Prostate gland (tissue), 2 donors: ENCODE results near the gene NSF. TPM values are rescaled to one million over a fixed set of nuclear protein-coding genes. Genes with fewer than 3 reads are reported as not detected.

Experiments
- DNase-seq: peaks from one replicate; pipeline ENCODE4 v3.0.0-alpha.2; 2019; ENCODE audit warnings: low spot score
- H3K27ac ChIP-seq, 2 donors: fragments of 200-600 bp; sonication (generic); 2 replicates each; pipeline ENCODE4 v1.5.1; 2017 to 2019
- H3K27me3 ChIP-seq: fragments of 200-600 bp; sonication (generic); replicated peaks from 2 replicates; pipeline ENCODE4 v1.5.1; 2019; ENCODE audit not compliant: insufficient read depth
- H3K36me3 ChIP-seq, 2 donors: fragments of 200-600 bp; sonication (generic); 1 replicate in 1 of 2; 2 replicates in 1 of 2; pipeline versions ENCODE4 v1.5.1 to v1.8.1; 2017 to 2019
- H3K4me1 ChIP-seq: fragments of 200-600 bp; sonication (generic); replicated peaks from 2 replicates; pipeline ENCODE4 v1.5.1; 2019
- H3K4me3 ChIP-seq, 2 donors: fragments of 200-600 bp; sonication (generic); 2 replicates each; pipeline ENCODE4 v1.5.1; 2017 to 2019
- H3K9me3 ChIP-seq: fragments of 200-600 bp; sonication (generic); 2 replicates; pipeline ENCODE4 v1.5.1; 2017
- CTCF ChIP-seq, 4 experiments: fragments of 200-600 bp in 2 of 4; fragments of 450-650 bp in 2 of 4; sonication (generic) in 2 of 4; IDR thresholded peaks; 1 replicate in 3 of 4; 2 replicates in 1 of 4; pipeline ENCODE4 v1.5.1; 2016 to 2019; ENCODE audit warnings: antibody characterized with exemption in 4 of 4, mild to moderate bottlenecking in 2 of 4, moderate library complexity in 2 of 4
- POLR2A ChIP-seq: fragments of 450-650 bp; IDR thresholded peaks from one replicate; pipeline ENCODE4 v1.6.1; 2016; ENCODE audit warnings: antibody characterized with exemption, mild to moderate bottlenecking
- POLR2AphosphoS5 ChIP-seq: sonication (generic); formaldehyde crosslinking; IDR thresholded peaks from one replicate; pipeline ENCODE4 v1.6.1; 2017; ENCODE audit warnings: antibody characterized with exemption
- WGBS: methylation state at CpG from one replicate; pipeline ENCODE4 v1.1.5; 2018; 5-methylcytosine and 5-hydroxymethylcytosine counted together
- intact Hi-C: fragments of 100-400 bp; cut with DNase I; formaldehyde crosslinking; loops from one replicate; pipeline ENCODE4 v1.14.2; 2022
- total RNA-seq, 2 donors: library from RNA; depleted of rRNA; stranded (reverse); fragments of >200 nt; gene quantifications; one replicate each; pipeline ENCODE4 v1.1.0, GENCODE V29; 2016

Gene NSF
- total RNA-seq, 2 donors from 2014 or later = 24.7 to 48.1 TPM

GRCh38 chr17:46720408-46720807 is 129.9 kb downstream of the NSF start:
- no peak overlapping the region for H3K27ac ChIP-seq
- no peaks in the 10 kb centered on the region for H3K36me3 ChIP-seq
- H3K4me3 ChIP-seq = no peak overlapping the region
- no peaks in the 10 kb centered on the region for H3K9me3 ChIP-seq
- H3K27me3 ChIP-seq = no peaks in the 10 kb centered on the region
- WGBS = 12% methylated on average over 5 of the region's 5 CpGs
- TF ChIP-seq POLR2AphosphoS5 (no peak), CTCF (IDR thresholded peaks at IDR 0.05) (no peak), POLR2A (no peak)
- no peaks in the 10 kb centered on the region for H3K4me1 ChIP-seq
- DNase-seq = no peak
- intact Hi-C loops = loop anchor here (10.0 kb wide), 1 partner anchor 64 kb away; no protein-coding TSS in a partner anchor

- Histone ChIP-seq H3K9me3 (no peaks in the 10 kb centered on the region), H3K36me3 (no peaks in the 10 kb centered on the region), H3K4me3 (no peak overlapping the region), H3K27ac (no peak overlapping the region), H3K4me1 (no peaks in the 10 kb centered on the region), H3K27me3 (no peaks in the 10 kb centered on the region)
- intact Hi-C loops = loop anchor here (10.0 kb wide), 1 partner anchor 62 kb away; no protein-coding TSS in a partner anchor
- WGBS = 64% methylated on average over 7 of the region's 7 CpGs
- no peak for DNase-seq
- no peak for TF ChIP-seq POLR2A
- TF ChIP-seq CTCF (IDR thresholded peaks at IDR 0.05) = no peak
- no peak for TF ChIP-seq POLR2AphosphoS5
These were observed 132.3 kb downstream of the NSF start for GRCh38 chr17:46722662-46723285.

GRCh38 chr17:46726206-46726605 is 135.7 kb downstream of the NSF start:
- no peak for DNase-seq
- intact Hi-C loops = loop anchor here (10.0 kb wide), 1 partner anchor 59 kb away; no protein-coding TSS in a partner anchor
- no peaks in the 10 kb centered on the region for H3K4me1 ChIP-seq
- H3K9me3 ChIP-seq = no peaks in the 10 kb centered on the region
- no peak overlapping the region for H3K4me3 ChIP-seq
- no peak for TF ChIP-seq CTCF (IDR thresholded peaks at IDR 0.05)
- WGBS = 76% methylated on average over 3 of the region's 3 CpGs
- no peak overlapping the region for H3K27ac ChIP-seq
- H3K27me3 ChIP-seq = no peaks in the 10 kb centered on the region
- H3K36me3 ChIP-seq = no peaks in the 10 kb centered on the region

GRCh38 chr17:46727572-46728348 is 137.3 kb downstream of the NSF start:
- Histone ChIP-seq H3K4me3 (no peak overlapping the region), H3K27me3 (no peaks in the 10 kb centered on the region), H3K36me3 (no peaks in the 10 kb centered on the region), H3K9me3 (no peaks in the 10 kb centered on the region), H3K4me1 (no peaks in the 10 kb centered on the region), H3K27ac (no peak overlapping the region)
- DNase-seq = no peak
- WGBS = 91% methylated on average over 4 of the region's 4 CpGs
- TF ChIP-seq POLR2AphosphoS5 = no peak
- intact Hi-C loops = loop anchor here (10.0 kb wide), 1 partner anchor 57 kb away; no protein-coding TSS in a partner anchor

- intact Hi-C loops = no loop called here
- Histone ChIP-seq H3K4me1 (no peaks in the 10 kb centered on the region), H3K27me3 (no peaks in the 10 kb centered on the region), H3K9me3 (no peaks in the 10 kb centered on the region), H3K4me3 (no peak overlapping the region), H3K27ac (no peak overlapping the region), H3K36me3 (no peaks in the 10 kb centered on the region)
- TF ChIP-seq POLR2A (no peak), CTCF (IDR thresholded peaks at IDR 0.05) (no peak), POLR2AphosphoS5 (no peak)
- DNase-seq = no peak
- WGBS = 94% methylated on average over 2 of the region's 2 CpGs
These were observed 139.6 kb downstream of the NSF start for GRCh38 chr17:46730026-46730425.
